HepG2 (cell line): Measurements from ENCODE around the gene HEPACAM. TPM values are rescaled to one million over a fixed set of nuclear protein-coding genes. Genes with fewer than 3 reads are reported as not detected.

Source experiments
- ATAC-seq: fragments of 200-7000 bp; cut with Tn5 transposase; 3 replicates; pipeline ENCODE4 v1.9.1; 2020; ENCODE audit warnings: mild to moderate bottlenecking, moderate library complexity
- BruUV-seq: library from RNA; stranded (reverse); fragments of 400-500 nt; replicated peaks from 2 replicates; lab custom pipeline; 2021; lab: Mats Ljungman, UMichigan
- CTCF ChIA-PET: fragments of 300-600 bp; formaldehyde crosslinking; extraction: SDS; loops from one replicate; lab custom pipeline; 2021; ENCODE audit warnings: low total read pairs, inconsistent platforms, low intra/inter-chr PET ratio; lab: Yijun Ruan, JAX
- POLR2A ChIA-PET: fragments of 350-600 bp; sonication (Branson Sonifier 250); formaldehyde crosslinking; loops from one replicate; lab custom pipeline; 2020; ENCODE audit warnings: antibody characterized with exemption, inconsistent platforms; lab: Yijun Ruan, JAX
- DNase-seq: peaks from one replicate; pipeline ENCODE4 v3.0.0-alpha.2; 2015; ENCODE audit warnings: low spot score
- FAIRE-seq: peaks from 3 replicates; lab custom pipeline; 2011; peaks lifted over from hg19 to GRCh38; lab: Jason Lieb, UNC
- H2AFZ ChIP-seq: one replicate; pipeline ENCODE4 v1.6.1; 2011; ENCODE audit warnings: low read length, inconsistent platforms
- H3K27ac ChIP-seq: fragments of 300-600 bp; 3 replicates; pipeline ENCODE4 v1.8.0; 2011; ENCODE audit warnings: mixed run types, mild to moderate bottlenecking, mixed read lengths, low read length, inconsistent platforms; ENCODE audit not compliant: insufficient read depth; ENCODE audit errors: extremely low read length
- H3K27me3 ChIP-seq, 2 experiments: fragments of 200-600 bp in 1 of 2; 2 replicates in 1 of 2; 3 replicates in 1 of 2; pipeline versions ENCODE4 v1.6.0 to v1.8.0; 2011; ENCODE audit warnings: low read length in 2 of 2, mild to moderate bottlenecking in 2 of 2, moderate library complexity in 2 of 2, inconsistent platforms in 1 of 2; ENCODE audit not compliant: insufficient read depth in 2 of 2, control insufficient read depth in 1 of 2
- H3K36me3 ChIP-seq, 2 experiments: fragments of 200-600 bp in 1 of 2; replicated peaks in 1 of 2; 2 replicates in 1 of 2; 3 replicates in 1 of 2; pipeline versions ENCODE4 v1.5.1 to v1.8.0; 2011; ENCODE audit warnings: low read length in 2 of 2, inconsistent platforms in 1 of 2; ENCODE audit not compliant: insufficient read depth in 2 of 2, control insufficient read depth in 1 of 2
- H3K4me1 ChIP-seq: 2 replicates; pipeline ENCODE4 v1.5.1; 2012; ENCODE audit warnings: low read length, inconsistent platforms; ENCODE audit not compliant: insufficient read depth
- H3K4me2 ChIP-seq: 2 replicates; pipeline ENCODE4 v1.6.0; 2011; ENCODE audit warnings: low read depth, low read length, inconsistent platforms
- H3K4me3 ChIP-seq, 3 experiments: fragments of 200-600 bp in 1 of 3; sonication (generic), shearing (Covaris generic) in 1 of 3; replicated peaks in 1 of 3; 2 replicates each; pipeline ENCODE4 v1.5.1; 2011 to 2016; ENCODE audit warnings: low read length in 3 of 3, inconsistent platforms in 2 of 3, low read depth in 2 of 3, mild to moderate bottlenecking in 2 of 3, control low read depth in 1 of 3, mixed read lengths in 1 of 3; ENCODE audit not compliant: insufficient read depth in 1 of 3
- H3K79me2 ChIP-seq: one replicate; pipeline ENCODE4 v1.6.1; 2011; ENCODE audit warnings: low read length, inconsistent platforms; ENCODE audit not compliant: insufficient read depth
- H3K9ac ChIP-seq: 2 replicates; pipeline ENCODE4 v1.6.0; 2011; ENCODE audit warnings: mild to moderate bottlenecking, low read depth, low read length, inconsistent platforms; ENCODE audit not compliant: insufficient read depth
- H3K9me3 ChIP-seq: 2 replicates; pipeline ENCODE4 v1.5.1; 2012; ENCODE audit warnings: mild to moderate bottlenecking, low read length
- H4K20me1 ChIP-seq: 2 replicates; pipeline ENCODE4 v1.6.0; 2011; ENCODE audit warnings: inconsistent platforms, mild to moderate bottlenecking, low read length, moderate library complexity; ENCODE audit not compliant: insufficient read depth
- POGZ ChIP-seq: sonication (generic); formaldehyde crosslinking; IDR thresholded peaks from 2 replicates; pipeline ENCODE4 v1.4.0; 2020; ENCODE audit warnings: mild to moderate bottlenecking, missing genetic modification reagents
- RFX5 ChIP-seq: IDR thresholded peaks from 2 replicates; pipeline ENCODE4 v1.6.1; 2011; ENCODE audit warnings: low read depth, low read length, improper control_type of control experiment
- ZNF12 ChIP-seq: sonication (generic); formaldehyde crosslinking; IDR thresholded peaks from 2 replicates; pipeline ENCODE4 v1.5.0; 2020; ENCODE audit warnings: missing genetic modification reagents
- ZNF33A ChIP-seq: sonication (generic); formaldehyde crosslinking; IDR thresholded peaks from 2 replicates; pipeline ENCODE4 v1.5.1; 2020; ENCODE audit warnings: missing genetic modification reagents, mild to moderate bottlenecking, moderate library complexity, borderline replicate concordance
- ZNF550 ChIP-seq: sonication (generic); formaldehyde crosslinking; IDR thresholded peaks from 2 replicates; pipeline ENCODE4 v1.4.0; 2020; ENCODE audit warnings: mild to moderate bottlenecking, missing genetic modification reagents, borderline replicate concordance
- ZNF720 ChIP-seq: sonication (generic); formaldehyde crosslinking; IDR thresholded peaks from 2 replicates; pipeline ENCODE4 v1.4.0; 2020; ENCODE audit warnings: missing genetic modification reagents
- ZNF766 ChIP-seq: sonication (generic); formaldehyde crosslinking; IDR thresholded peaks from 2 replicates; pipeline ENCODE4 v1.5.0; 2020; ENCODE audit warnings: missing genetic modification reagents, borderline replicate concordance
- WGBS: methylation state at CpG from one replicate; pipeline ENCODE4 v1.1.6; 2017; ENCODE audit warnings: low lambda C conversion rate; 5-methylcytosine and 5-hydroxymethylcytosine counted together
- in situ Hi-C: cut with HindIII; loops from 2 replicates; pipeline ENCODE4 v1.10.0; 2017; ENCODE audit warnings: low pct_unique_long_range_greater_than_20kb; ENCODE audit not compliant: extremely low pct_ligation_motif_present
- intact Hi-C: fragments of 100-400 bp; cut with micrococcal nuclease; formaldehyde crosslinking; loops from one replicate; pipeline ENCODE4 v1.10.0; 2022; ENCODE audit not compliant: unreplicated experiment
- polyA plus RNA-seq, 8 experiments: library from polyadenylated mRNA; depleted of rRNA in 3 of 8; stranded (reverse) in 7 of 8; unstranded in 1 of 8; fragments of >200 nt; fragmentation: Illumina TruSeq in 4 of 8; extraction: Trizol in 4 of 8; gene quantifications; 2 replicates each; pipeline versions ENCODE4 v1.2.1 to v1.2.3, GENCODE V29; 2011 to 2016; ENCODE audit warnings: low read depth in 4 of 8, missing spikeins in 1 of 8, mixed read lengths in 1 of 8; ENCODE audit not compliant: insufficient read depth in 1 of 8
- total RNA-seq, 5 experiments: library from RNA; depleted of rRNA; stranded (reverse); fragments of >200 nt; fragmentation: Illumina TruSeq; extraction: Trizol; gene quantifications; 2 replicates each; pipeline ENCODE4 v1.2.3, GENCODE V29; 2016; ENCODE audit warnings: low read depth in 1 of 5
- TF ChIP-seq, protein P1 (sequence below): sonication (generic); formaldehyde crosslinking; IDR thresholded peaks from 2 replicates; pipeline ENCODE4 v1.8.1; 2023; ENCODE audit warnings: mild to moderate bottlenecking, moderate library complexity, missing genetic modification reagents
- TF ChIP-seq, protein P2 (sequence below): sonication (generic); formaldehyde crosslinking; IDR thresholded peaks from 2 replicates; pipeline ENCODE4 v1.4.0; 2020; ENCODE audit warnings: missing genetic modification reagents
- TF ChIP-seq, protein P3 (sequence below): IDR thresholded peaks from 2 replicates; pipeline ENCODE4 v1.6.1; 2012; ENCODE audit warnings: inconsistent platforms

Gene HEPACAM
- total and polyA plus RNA-seq, 2 of the 13 experiments (the other 11 are each of a cell fraction or from before 2014, with no cell fraction given): 66.9 to 121 TPM

DNA sequence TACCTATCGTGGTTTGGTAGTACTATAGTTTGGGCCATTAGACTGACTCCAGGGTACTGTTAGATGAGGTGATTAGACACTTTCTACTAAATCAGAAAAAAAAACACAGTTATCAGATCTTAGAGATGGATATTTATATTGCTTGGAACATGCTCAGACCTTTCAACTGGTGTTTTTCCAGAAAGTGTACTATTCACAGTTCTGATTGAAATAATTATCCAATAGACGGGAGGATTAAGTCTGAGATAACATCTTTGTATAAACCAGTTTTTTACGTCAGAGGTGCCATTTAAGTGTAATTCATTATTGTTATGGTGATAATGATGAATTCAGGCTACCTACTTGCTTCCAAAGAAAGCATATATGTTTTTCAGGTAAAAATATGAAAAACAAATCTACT lies 40.7 kb upstream of the HEPACAM start:
- no peak for DNase-seq
- Histone ChIP-seq H3K36me3 (no peaks in the 10 kb centered on the region), H3K4me2 (no peak overlapping the region), H3K9ac (no peak overlapping the region), H3K79me2 (no peaks in the 10 kb centered on the region), H3K4me1 (no peaks in the 10 kb centered on the region), H2AFZ (no peak overlapping the region), H3K4me3 (no peak overlapping the region), H3K27ac (no peak overlapping the region), H3K9me3 (peaks cover 9% of the 10 kb centered on the region; the same call in 1 of the 2 replicates), H3K27me3 (no peaks in the 10 kb centered on the region), H4K20me1 (no peaks in the 10 kb centered on the region)
- POLR2A ChIA-PET: no interaction called here
- BruUV-seq: no TSS peak
- 89% methylated on average over 3 of the region's 3 CpGs for WGBS
- intact Hi-C loops (no loop called here), in situ Hi-C loops (loop anchor here (10.0 kb wide), 1 partner anchor 168 kb away; no protein-coding TSS in a partner anchor)
- TF ChIP-seq ZNF33A: no peak
- TF ChIP-seq, protein P1, sequence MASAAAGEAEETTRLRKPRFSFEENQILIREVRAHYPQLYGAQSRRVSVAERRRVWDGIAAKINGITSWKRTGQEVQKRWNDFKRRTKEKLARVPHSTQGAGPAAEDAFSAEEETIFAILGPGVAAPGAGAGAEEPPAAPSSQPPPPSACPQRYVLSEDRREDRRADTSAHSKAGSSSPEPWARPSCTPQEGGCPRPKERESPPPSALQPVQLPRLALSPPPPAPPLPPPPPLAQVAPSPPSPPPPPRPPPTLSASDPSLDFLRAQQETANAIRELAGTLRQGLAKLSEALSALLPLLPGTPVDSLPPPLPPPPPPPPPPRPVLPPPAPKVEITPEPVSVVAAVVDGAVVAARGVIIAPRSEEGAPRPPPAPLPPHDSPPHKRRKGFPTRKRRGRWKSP: no peak
- TF ChIP-seq ZNF766 (CRISPR knock-in tag): no peak
- no peak for TF ChIP-seq RFX5
- TF ChIP-seq, protein P2, sequence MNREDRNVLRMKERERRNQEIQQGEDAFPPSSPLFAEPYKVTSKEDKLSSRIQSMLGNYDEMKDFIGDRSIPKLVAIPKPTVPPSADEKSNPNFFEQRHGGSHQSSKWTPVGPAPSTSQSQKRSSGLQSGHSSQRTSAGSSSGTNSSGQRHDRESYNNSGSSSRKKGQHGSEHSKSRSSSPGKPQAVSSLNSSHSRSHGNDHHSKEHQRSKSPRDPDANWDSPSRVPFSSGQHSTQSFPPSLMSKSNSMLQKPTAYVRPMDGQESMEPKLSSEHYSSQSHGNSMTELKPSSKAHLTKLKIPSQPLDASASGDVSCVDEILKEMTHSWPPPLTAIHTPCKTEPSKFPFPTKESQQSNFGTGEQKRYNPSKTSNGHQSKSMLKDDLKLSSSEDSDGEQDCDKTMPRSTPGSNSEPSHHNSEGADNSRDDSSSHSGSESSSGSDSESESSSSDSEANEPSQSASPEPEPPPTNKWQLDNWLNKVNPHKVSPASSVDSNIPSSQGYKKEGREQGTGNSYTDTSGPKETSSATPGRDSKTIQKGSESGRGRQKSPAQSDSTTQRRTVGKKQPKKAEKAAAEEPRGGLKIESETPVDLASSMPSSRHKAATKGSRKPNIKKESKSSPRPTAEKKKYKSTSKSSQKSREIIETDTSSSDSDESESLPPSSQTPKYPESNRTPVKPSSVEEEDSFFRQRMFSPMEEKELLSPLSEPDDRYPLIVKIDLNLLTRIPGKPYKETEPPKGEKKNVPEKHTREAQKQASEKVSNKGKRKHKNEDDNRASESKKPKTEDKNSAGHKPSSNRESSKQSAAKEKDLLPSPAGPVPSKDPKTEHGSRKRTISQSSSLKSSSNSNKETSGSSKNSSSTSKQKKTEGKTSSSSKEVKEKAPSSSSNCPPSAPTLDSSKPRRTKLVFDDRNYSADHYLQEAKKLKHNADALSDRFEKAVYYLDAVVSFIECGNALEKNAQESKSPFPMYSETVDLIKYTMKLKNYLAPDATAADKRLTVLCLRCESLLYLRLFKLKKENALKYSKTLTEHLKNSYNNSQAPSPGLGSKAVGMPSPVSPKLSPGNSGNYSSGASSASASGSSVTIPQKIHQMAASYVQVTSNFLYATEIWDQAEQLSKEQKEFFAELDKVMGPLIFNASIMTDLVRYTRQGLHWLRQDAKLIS (CRISPR knock-in tag): no peak
- TF ChIP-seq ZNF720 (CRISPR knock-in tag): no peak
- TF ChIP-seq ZNF12 (CRISPR knock-in tag): no peak
- no peak for TF ChIP-seq ZNF550
- TF ChIP-seq, protein P3, sequence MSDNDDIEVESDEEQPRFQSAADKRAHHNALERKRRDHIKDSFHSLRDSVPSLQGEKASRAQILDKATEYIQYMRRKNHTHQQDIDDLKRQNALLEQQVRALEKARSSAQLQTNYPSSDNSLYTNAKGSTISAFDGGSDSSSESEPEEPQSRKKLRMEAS: no peak
- no peak for TF ChIP-seq POGZ
- no peak for ATAC-seq
- CTCF ChIA-PET: no interaction called here
- no peak for FAIRE-seq
